ENCODE measurements around the gene CRYL1.

DNA sequence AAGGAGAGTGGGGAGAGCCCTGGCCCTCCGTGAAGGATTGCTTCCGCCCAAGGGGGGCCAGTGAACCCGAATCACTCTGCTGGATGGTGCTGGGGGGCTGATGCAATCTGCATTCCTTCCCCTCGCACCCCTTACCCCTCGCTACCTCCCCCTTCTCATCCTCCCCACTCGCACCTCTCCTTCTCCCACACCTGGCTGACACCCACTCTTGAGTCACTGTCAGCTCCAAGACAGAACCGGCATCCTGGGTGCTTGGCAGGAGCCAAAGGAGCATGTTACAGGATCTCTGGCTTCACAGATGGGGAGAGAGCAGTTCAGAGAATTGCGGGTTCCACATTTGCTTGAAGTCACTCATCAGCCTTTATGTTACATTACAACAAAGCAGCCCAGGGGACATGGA lies 167.6 kb downstream of the CRYL1 start:
- TF ChIP-seq, protein P1, sequence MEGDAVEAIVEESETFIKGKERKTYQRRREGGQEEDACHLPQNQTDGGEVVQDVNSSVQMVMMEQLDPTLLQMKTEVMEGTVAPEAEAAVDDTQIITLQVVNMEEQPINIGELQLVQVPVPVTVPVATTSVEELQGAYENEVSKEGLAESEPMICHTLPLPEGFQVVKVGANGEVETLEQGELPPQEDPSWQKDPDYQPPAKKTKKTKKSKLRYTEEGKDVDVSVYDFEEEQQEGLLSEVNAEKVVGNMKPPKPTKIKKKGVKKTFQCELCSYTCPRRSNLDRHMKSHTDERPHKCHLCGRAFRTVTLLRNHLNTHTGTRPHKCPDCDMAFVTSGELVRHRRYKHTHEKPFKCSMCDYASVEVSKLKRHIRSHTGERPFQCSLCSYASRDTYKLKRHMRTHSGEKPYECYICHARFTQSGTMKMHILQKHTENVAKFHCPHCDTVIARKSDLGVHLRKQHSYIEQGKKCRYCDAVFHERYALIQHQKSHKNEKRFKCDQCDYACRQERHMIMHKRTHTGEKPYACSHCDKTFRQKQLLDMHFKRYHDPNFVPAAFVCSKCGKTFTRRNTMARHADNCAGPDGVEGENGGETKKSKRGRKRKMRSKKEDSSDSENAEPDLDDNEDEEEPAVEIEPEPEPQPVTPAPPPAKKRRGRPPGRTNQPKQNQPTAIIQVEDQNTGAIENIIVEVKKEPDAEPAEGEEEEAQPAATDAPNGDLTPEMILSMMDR (IDR thresholded peaks at IDR 0.05) = no peak
- TF ChIP-seq POLR2A (IDR thresholded peaks at IDR 0.05) = no peak
- no peak for TF ChIP-seq POLR2AphosphoS5 (IDR thresholded peaks at IDR 0.05)
- no peak for TF ChIP-seq EP300 (IDR thresholded peaks at IDR 0.05; ENCODE audit: low read depth)

Data from transverse colon (tissue), 4 donors.